Keratinocyte (primary cell): ENCODE results near the gene PARD3B. TPM values are rescaled to one million over a fixed set of nuclear protein-coding genes. Genes with fewer than 3 reads are reported as not detected.

ENCODE experiments used
- DNase-seq: peaks from one replicate; pipeline ENCODE4 v3.0.0-alpha.2; 2011; ENCODE audit warnings: low read depth, missing footprints, low spot score
- FAIRE-seq: peaks from 2 replicates; lab custom pipeline; 2011; peaks lifted over from hg19 to GRCh38; lab: Jason Lieb, UNC
- H2AFZ ChIP-seq: 2 replicates; pipeline ENCODE4 v1.6.0; 2012; ENCODE audit warnings: low read length, control low read depth, inconsistent platforms; ENCODE audit not compliant: control insufficient read depth
- H3K27ac ChIP-seq: 2 replicates; pipeline ENCODE4 v1.5.1; 2011; ENCODE audit warnings: low read length; ENCODE audit not compliant: control insufficient read depth, insufficient read depth
- H3K27me3 ChIP-seq: 3 replicates; pipeline ENCODE4 v1.6.0; 2011; ENCODE audit warnings: low read length; ENCODE audit not compliant: control insufficient read depth, insufficient read depth; ENCODE audit errors: extremely low read depth
- H3K36me3 ChIP-seq, 2 experiments: 2 replicates in 1 of 2; 3 replicates in 1 of 2; pipeline ENCODE4 v1.5.1; 2011; ENCODE audit warnings: low read length in 2 of 2, mild to moderate bottlenecking in 1 of 2; ENCODE audit not compliant: control insufficient read depth in 2 of 2, insufficient read depth in 2 of 2; ENCODE audit errors: extremely low read depth in 1 of 2
- H3K4me1 ChIP-seq: 3 replicates; pipeline ENCODE4 v1.5.1; 2011; ENCODE audit warnings: low read length; ENCODE audit not compliant: control insufficient read depth, insufficient read depth; ENCODE audit errors: extremely low read depth
- H3K4me2 ChIP-seq: 3 replicates; pipeline ENCODE4 v1.6.0; 2011; ENCODE audit warnings: low read depth, low read length; ENCODE audit not compliant: control insufficient read depth, insufficient read depth; ENCODE audit errors: extremely low read depth
- H3K4me3 ChIP-seq, 3 experiments: fragments of 200-600 bp in 1 of 3; sonication (generic) in 1 of 3; 2 replicates in 2 of 3; 3 replicates in 1 of 3; pipeline ENCODE4 v1.5.1; 2011 to 2016; ENCODE audit warnings: low read length in 3 of 3, mild to moderate bottlenecking in 3 of 3, control low read depth in 2 of 3, inconsistent platforms in 1 of 3, low read depth in 1 of 3, mixed read lengths in 1 of 3, mixed run types in 1 of 3, moderate library complexity in 1 of 3; ENCODE audit not compliant: control insufficient read depth in 2 of 3, insufficient read depth in 2 of 3; ENCODE audit errors: extremely low read depth in 1 of 3
- H3K79me2 ChIP-seq: 2 replicates; pipeline ENCODE4 v1.6.0; 2012; ENCODE audit warnings: low read length; ENCODE audit not compliant: control insufficient read depth, insufficient read depth
- H3K9ac ChIP-seq: 3 replicates; pipeline ENCODE4 v1.6.0; 2011; ENCODE audit warnings: low read length; ENCODE audit not compliant: control insufficient read depth, insufficient read depth; ENCODE audit errors: extremely low read depth
- H3K9me1 ChIP-seq: 3 replicates; pipeline ENCODE4 v1.6.0; 2011; ENCODE audit warnings: low read length; ENCODE audit not compliant: control insufficient read depth, insufficient read depth; ENCODE audit errors: extremely low read depth
- H3K9me3 ChIP-seq: 2 replicates; pipeline ENCODE4 v1.5.1; 2012; ENCODE audit warnings: low read depth, low read length; ENCODE audit not compliant: control insufficient read depth
- H4K20me1 ChIP-seq: 3 replicates; pipeline ENCODE4 v1.6.0; 2011; ENCODE audit warnings: low read length; ENCODE audit not compliant: control insufficient read depth, insufficient read depth; ENCODE audit errors: extremely low read depth
- EZH2 ChIP-seq: IDR thresholded peaks from one replicate; pipeline ENCODE4 v1.6.1; 2012; ENCODE audit warnings: inconsistent platforms, mild to moderate bottlenecking, low read length, moderate library complexity
- dilution Hi-C: fragments of 300-500 bp; cut with MboI; formaldehyde crosslinking; loops from one replicate; pipeline ENCODE4 v1.7.0; 2020; ENCODE audit warnings: low sequenced_read_pairs; ENCODE audit not compliant: extremely low pct_ligation_motif_present
- polyA plus RNA-seq, 5 experiments: library from polyadenylated mRNA; depleted of rRNA in 3 of 5; stranded (reverse) in 3 of 5; stranded (forward) in 1 of 5; unstranded in 1 of 5; fragments of >200 nt; gene quantifications; 1 replicate in 1 of 5; 2 replicates in 3 of 5; 3 replicates in 1 of 5; pipeline versions ENCODE4 v1.2.1 to v1.2.3, GENCODE V29; 2011 to 2012; ENCODE audit warnings: missing spikeins in 2 of 5, low read depth in 1 of 5, low replicate concordance in 1 of 5
- TF ChIP-seq, protein P1 (sequence below), 3 experiments: IDR thresholded peaks in 1 of 3; conservative IDR thresholded peaks in 1 of 3; optimal IDR thresholded peaks in 1 of 3; 2 replicates in 2 of 3; 3 replicates in 1 of 3; pipeline versions ENCODE3 to v1.5.1; 2011; ENCODE audit warnings: low read length in 3 of 3, mild to moderate bottlenecking in 3 of 3, moderate library complexity in 2 of 3, control low read depth in 1 of 3, inconsistent platforms in 1 of 3; ENCODE audit not compliant: insufficient read depth in 2 of 3; ENCODE audit errors: extremely low read depth in 1 of 3

Gene PARD3B
- polyA plus RNA-seq, 1 donor (not counting 4 experiments of a cell fraction or from before 2014, with no cell fraction given) = 1.2 TPM

DNA sequence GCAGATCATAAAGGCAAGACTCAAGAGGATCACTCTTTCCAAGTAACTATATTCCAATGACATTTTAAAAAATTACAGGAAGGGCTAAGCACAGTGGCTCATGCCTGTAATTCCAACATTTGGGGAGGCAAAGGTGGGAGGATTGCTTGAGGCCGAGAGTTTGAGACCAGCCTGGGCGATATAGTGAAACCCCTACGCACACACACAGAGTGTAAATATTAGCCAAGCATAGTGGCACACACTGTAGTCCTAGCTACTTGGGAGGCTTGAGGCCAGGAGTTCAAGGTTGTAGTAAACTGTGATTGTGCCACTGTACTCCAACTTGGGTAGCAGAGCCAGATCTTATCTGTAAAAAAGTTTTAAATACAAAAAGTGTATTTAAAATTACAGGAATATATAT is 686.8 kb downstream of the PARD3B start:
- Histone ChIP-seq H3K27me3 (no peaks in the 10 kb centered on the region), H3K4me3 (no peak overlapping the region), H3K9me3 (no peaks in the 10 kb centered on the region), H2AFZ (no peak overlapping the region), H3K4me2 (no peak overlapping the region), H3K27ac (no peak overlapping the region), H3K4me1 (peaks cover 10% of the 10 kb centered on the region), H3K9me1 (no peaks in the 10 kb centered on the region), H3K79me2 (no peaks in the 10 kb centered on the region), H4K20me1 (no peaks in the 10 kb centered on the region), H3K9ac (no peak overlapping the region), H3K36me3 (no peaks in the 10 kb centered on the region)
- FAIRE-seq (no peak), DNase-seq (no peak)
- dilution Hi-C loops = no loop called here
- TF ChIP-seq, protein P1, sequence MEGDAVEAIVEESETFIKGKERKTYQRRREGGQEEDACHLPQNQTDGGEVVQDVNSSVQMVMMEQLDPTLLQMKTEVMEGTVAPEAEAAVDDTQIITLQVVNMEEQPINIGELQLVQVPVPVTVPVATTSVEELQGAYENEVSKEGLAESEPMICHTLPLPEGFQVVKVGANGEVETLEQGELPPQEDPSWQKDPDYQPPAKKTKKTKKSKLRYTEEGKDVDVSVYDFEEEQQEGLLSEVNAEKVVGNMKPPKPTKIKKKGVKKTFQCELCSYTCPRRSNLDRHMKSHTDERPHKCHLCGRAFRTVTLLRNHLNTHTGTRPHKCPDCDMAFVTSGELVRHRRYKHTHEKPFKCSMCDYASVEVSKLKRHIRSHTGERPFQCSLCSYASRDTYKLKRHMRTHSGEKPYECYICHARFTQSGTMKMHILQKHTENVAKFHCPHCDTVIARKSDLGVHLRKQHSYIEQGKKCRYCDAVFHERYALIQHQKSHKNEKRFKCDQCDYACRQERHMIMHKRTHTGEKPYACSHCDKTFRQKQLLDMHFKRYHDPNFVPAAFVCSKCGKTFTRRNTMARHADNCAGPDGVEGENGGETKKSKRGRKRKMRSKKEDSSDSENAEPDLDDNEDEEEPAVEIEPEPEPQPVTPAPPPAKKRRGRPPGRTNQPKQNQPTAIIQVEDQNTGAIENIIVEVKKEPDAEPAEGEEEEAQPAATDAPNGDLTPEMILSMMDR (optimal IDR thresholded peaks at IDR 0.05 in 1 of 3, IDR thresholded peaks at IDR 0.05 in 1 of 3, conservative IDR thresholded peaks at IDR 0.05 in 1 of 3; ENCODE audit: extremely low read depth in 1 of 3, insufficient read depth in 2 of 3, low read length in 3 of 3) = no peak
- TF ChIP-seq EZH2 = no peak

DNA sequence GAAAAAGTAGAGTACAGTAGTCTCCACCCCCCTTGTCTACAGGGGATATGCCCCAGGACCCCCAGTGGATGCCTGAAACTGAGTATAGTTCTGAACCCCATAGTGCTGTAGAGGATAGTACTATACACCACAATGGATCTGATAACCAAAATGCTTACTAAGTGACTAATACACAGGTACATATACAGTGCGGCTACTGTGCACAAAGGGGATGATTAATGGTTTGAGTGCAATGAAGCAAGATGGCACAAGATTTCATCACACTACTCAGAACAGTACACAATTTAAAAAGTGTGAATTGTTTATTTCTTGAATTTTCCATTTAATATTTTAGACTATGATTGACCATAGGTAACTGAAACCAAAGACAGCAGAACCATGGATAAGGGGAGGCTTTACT is 690.2 kb downstream of the PARD3B start:
- no peak overlapping the region for H2AFZ ChIP-seq
- H3K36me3 ChIP-seq = no peaks in the 10 kb centered on the region
- H3K27ac ChIP-seq = peak overlapping the region; percentile 60
- no peaks in the 10 kb centered on the region for H3K79me2 ChIP-seq
- no peak overlapping the region for H3K4me3 ChIP-seq
- peak overlapping the region; percentile 13 for H3K4me2 ChIP-seq
- no peak overlapping the region for H3K9ac ChIP-seq
- no peaks in the 10 kb centered on the region for H3K9me1 ChIP-seq
- dilution Hi-C loops = no loop called here
- FAIRE-seq (peak; percentile 77), DNase-seq (peak; percentile 11)
- no peaks in the 10 kb centered on the region for H3K27me3 ChIP-seq
- H3K4me1 ChIP-seq = peaks cover 10% of the 10 kb centered on the region
- no peak for TF ChIP-seq EZH2
- TF ChIP-seq, protein P1 (optimal IDR thresholded peaks at IDR 0.05 in 1 of 3, IDR thresholded peaks at IDR 0.05 in 1 of 3, conservative IDR thresholded peaks at IDR 0.05 in 1 of 3; ENCODE audit: extremely low read depth in 1 of 3, insufficient read depth in 2 of 3, low read length in 3 of 3) = no peak
- H4K20me1 ChIP-seq = no peaks in the 10 kb centered on the region
- no peaks in the 10 kb centered on the region for H3K9me3 ChIP-seq
